Right atrium auricular region (tissue), 2 donors: Measurements from ENCODE around the gene PRSS33. TPM values are rescaled to one million over a fixed set of nuclear protein-coding genes. Genes with fewer than 3 reads are reported as not detected.

Source experiments
- DNase-seq: peaks from one replicate; pipeline ENCODE4 v3.0.0-alpha.2; 2019; ENCODE audit warnings: low spot score
- H3K27ac ChIP-seq, 2 donors: fragments of 200-600 bp; sonication (generic); 1 replicate in 1 of 2; 2 replicates in 1 of 2; pipeline ENCODE4 v1.5.1; 2016 to 2019
- H3K27me3 ChIP-seq, 2 donors: fragments of 200-600 bp; sonication (generic); one replicate each; pipeline versions ENCODE4 v1.5.1 to v1.6.0; 2017 to 2019
- H3K36me3 ChIP-seq: fragments of 200-600 bp; sonication (generic); one replicate; pipeline ENCODE4 v1.5.1; 2016
- H3K4me1 ChIP-seq, 2 donors: fragments of 200-600 bp; sonication (generic); one replicate each; pipeline versions ENCODE4 v1.5.1 to v1.6.0; 2017 to 2019
- H3K4me3 ChIP-seq, 2 donors: fragments of 200-600 bp; sonication (generic); 1 replicate in 1 of 2; 2 replicates in 1 of 2; pipeline ENCODE4 v1.5.1; 2017 to 2019; ENCODE audit warnings: mild to moderate bottlenecking in 1 of 2, moderate library complexity in 1 of 2
- H3K9me3 ChIP-seq, 2 donors: fragments of 200-600 bp; sonication (generic); one replicate each; pipeline ENCODE4 v1.5.1; 2019
- CTCF ChIP-seq, 2 donors: fragments of 200-600 bp; sonication (generic); IDR thresholded peaks; one replicate each; pipeline ENCODE4 v1.5.1; 2019; ENCODE audit warnings: antibody characterized with exemption in 2 of 2
- total RNA-seq, 2 donors: library from RNA; depleted of rRNA; stranded (reverse); fragments of >200 nt; gene quantifications; one replicate each; pipeline ENCODE4 v1.1.0, GENCODE V29; 2016

The PRSS33 gene
- total RNA-seq, 2 donors from 2014 or later = not detected

DNA sequence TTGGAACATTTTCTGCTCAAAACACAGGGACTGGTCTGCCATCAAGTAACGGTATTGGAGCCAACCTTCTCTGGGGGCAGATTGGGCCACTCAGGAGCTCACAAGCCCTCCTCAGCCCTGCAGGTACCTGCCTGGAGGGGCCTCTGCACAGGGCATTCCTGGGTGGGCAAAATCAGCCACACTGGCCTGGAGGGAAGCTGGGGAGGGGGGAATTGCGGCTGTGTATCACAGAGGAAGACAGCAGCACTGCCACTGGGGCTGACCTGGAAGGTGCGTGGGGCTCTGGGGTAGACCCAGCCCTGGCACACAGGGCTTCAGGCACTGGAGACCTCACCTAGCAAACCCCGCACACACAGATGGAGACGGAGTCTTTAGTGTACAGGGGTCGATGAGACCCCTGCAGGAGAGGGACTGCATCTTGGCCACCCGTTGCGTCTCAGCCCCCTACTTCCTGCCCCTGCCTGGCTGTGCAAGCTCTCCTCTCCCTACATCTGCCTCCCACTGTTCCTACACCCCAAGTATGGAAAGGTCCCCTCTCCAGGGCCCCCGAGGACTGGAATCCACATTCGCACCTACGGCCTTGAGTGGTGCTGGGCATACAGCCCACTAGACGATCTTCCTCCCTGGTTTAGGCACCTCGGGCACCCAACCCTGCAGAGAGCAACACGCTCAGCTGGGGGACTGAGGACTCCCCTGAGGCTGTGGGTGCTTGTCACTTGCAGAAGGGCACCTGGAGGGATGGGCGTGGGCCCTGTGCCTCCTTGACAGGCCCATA lies 42.1 kb downstream of the PRSS33 start:
- no peaks in the 10 kb centered on the region for H3K4me1 ChIP-seq
- H3K9me3 ChIP-seq = no peaks in the 10 kb centered on the region
- no peak for DNase-seq
- no peaks in the 10 kb centered on the region for H3K27me3 ChIP-seq
- H3K4me3 ChIP-seq = no peak overlapping the region
- H3K27ac ChIP-seq = no peak overlapping the region
- H3K36me3 ChIP-seq = no peaks in the 10 kb centered on the region
- no peak for TF ChIP-seq CTCF (IDR thresholded peaks at IDR 0.05)

DNA sequence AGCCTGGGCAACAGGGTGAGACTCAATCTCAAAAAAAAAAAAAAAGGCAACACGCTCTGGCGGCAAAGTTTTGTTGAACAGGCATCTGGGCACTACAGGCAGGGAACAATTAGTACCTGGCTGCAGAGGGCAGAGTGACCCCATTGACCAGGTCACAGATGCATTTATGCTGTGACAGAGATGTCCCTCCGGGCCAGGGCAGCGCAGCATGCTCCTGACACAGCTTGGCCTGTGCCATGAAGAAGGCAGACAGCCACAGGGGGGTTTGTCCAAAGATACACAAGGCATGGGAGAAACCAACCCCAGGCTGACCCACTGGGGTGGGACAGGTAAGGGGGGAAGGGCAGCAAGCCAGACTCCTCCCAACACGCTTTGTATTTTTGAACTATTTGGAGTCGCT lies 42.6 kb downstream of the PRSS33 start:
- no peaks in the 10 kb centered on the region for H3K36me3 ChIP-seq
- no peak for TF ChIP-seq CTCF (IDR thresholded peaks at IDR 0.05)

DNA sequence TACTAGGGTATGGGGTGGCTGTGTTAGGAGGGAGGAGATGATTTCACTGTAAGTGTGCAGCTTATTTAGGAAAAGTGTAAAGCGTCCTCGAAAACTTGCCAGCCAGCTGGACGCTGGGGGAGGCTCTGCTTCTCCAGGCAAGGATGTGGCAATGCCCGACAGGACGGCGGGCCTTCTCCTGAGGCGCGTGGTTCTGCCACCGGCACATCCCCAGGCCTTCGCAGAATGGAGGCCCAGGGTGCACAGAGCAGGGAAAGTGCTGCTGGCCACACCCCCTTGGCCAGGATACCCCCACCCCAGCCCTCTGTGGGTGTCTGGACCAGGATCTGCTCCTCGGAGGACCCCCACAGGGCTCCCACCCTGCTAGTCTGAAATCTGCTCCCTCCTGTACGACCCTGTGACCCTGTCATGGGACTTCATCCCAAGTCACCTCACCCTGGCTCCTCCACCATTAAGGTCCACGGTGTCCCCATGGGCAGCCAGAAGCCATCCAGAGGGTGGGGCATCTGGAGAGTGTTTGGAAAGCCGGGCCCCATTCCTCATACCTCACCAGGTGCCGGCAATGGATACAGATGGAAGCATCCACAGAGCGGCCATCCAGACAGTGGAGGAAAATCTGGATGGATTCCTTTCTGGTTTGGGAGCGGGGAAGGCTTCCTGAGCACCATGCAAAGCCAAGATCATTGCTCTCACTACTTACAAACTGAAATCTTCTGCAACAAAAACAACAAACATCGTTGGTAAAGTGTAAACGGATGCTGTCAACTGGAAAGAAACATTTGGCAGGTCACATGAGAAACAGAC lies 44.2 kb downstream of the PRSS33 start:
- DNase-seq = no peak
- Histone ChIP-seq H3K9me3 (no peaks in the 10 kb centered on the region), H3K36me3 (no peaks in the 10 kb centered on the region), H3K27me3 (no peaks in the 10 kb centered on the region), H3K4me3 (no peak overlapping the region), H3K4me1 (no peaks in the 10 kb centered on the region), H3K27ac (no peak overlapping the region)
- TF ChIP-seq CTCF (IDR thresholded peaks at IDR 0.05) = no peak

More for the DNA sequence above, 42.6 kb downstream of the PRSS33 start:
- Histone ChIP-seq H3K9me3 (no peaks in the 10 kb centered on the region), H3K4me3 (no peak overlapping the region), H3K27me3 (no peaks in the 10 kb centered on the region), H3K27ac (no peak overlapping the region), H3K4me1 (no peaks in the 10 kb centered on the region)
- DNase-seq = no peak

- no peak for DNase-seq
- Histone ChIP-seq H3K36me3 (no peaks in the 10 kb centered on the region), H3K27ac (no peak overlapping the region), H3K9me3 (no peaks in the 10 kb centered on the region), H3K27me3 (no peaks in the 10 kb centered on the region), H3K4me1 (no peaks in the 10 kb centered on the region), H3K4me3 (no peak overlapping the region)
- no peak for TF ChIP-seq CTCF (IDR thresholded peaks at IDR 0.05)
Observed at GRCh38 chr16:2742323-2743006, 44.9 kb downstream of the PRSS33 start.

DNA sequence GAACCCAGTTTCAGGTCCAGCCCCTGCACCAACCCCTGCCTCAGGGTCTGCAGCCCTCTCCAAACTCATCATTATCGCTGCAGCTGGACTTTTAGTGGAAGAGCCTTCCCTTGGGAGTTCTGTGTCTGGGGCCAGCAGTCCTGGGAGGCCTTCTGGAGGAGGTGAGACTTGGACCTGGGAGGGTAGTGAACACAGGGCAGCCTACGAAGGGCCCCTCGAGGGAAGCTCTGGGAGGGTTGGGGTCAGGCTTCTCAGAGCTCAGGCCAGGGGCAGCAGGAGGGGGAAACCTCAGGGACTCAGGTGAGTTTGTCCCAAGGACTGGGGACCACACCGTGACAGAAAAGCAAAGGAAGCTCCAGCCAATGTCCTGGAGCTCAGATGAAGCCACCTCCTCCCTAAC lies 46.2 kb downstream of the PRSS33 start:
- no peak overlapping the region for H3K4me3 ChIP-seq
- no peak overlapping the region for H3K27ac ChIP-seq
- no peaks in the 10 kb centered on the region for H3K4me1 ChIP-seq
- no peak for DNase-seq
- no peaks in the 10 kb centered on the region for H3K9me3 ChIP-seq
- no peaks in the 10 kb centered on the region for H3K27me3 ChIP-seq
- no peaks in the 10 kb centered on the region for H3K36me3 ChIP-seq
- no peak for TF ChIP-seq CTCF (IDR thresholded peaks at IDR 0.05)
